Stimulated activated effector memory CD8-positive, alpha-beta T cell treated with anti-CD3 and anti-CD28 coated beads, Interleukin-12 subunit alpha, Interleukin-12 subunit beta, amount 100 ng/mL, for 72 hours (primary cell): ENCODE results near the gene TRIM46.
"Not testable (repeated sequence)": the region's sequence is repeated elsewhere in the genome, so short reads cannot be mapped to it uniquely, and the experiment has no call there.

Source experiments
- ATAC-seq: fragments of 150-1000 bp; cut with Tn5 transposase; 2 replicates; pipeline ENCODE4 v1.10.0; 2021
- DNase-seq, 2 donors: peaks; one replicate each; pipeline ENCODE4 v3.0.0; 2021 to 2022; ENCODE audit warnings: low spot score in 2 of 2
- H3K27ac Mint-ChIP-seq: one replicate; pipeline ENCODE4 v1.8.0; 2022; ENCODE audit warnings: mild to moderate bottlenecking, mixed read lengths
- H3K36me3 Mint-ChIP-seq: one replicate; pipeline ENCODE4 v1.8.0; 2022; ENCODE audit warnings: mild to moderate bottlenecking, mixed read lengths
- H3K4me1 Mint-ChIP-seq: one replicate; pipeline ENCODE4 v1.8.0; 2022; ENCODE audit warnings: mixed read lengths
- H3K4me3 Mint-ChIP-seq: one replicate; pipeline ENCODE4 v1.8.0; 2022; ENCODE audit warnings: mild to moderate bottlenecking, mixed read lengths
- H3K9me3 Mint-ChIP-seq: one replicate; pipeline ENCODE4 v1.8.0; 2022; ENCODE audit warnings: mixed read lengths

The TRIM46 gene

GRCh38 chr1:155233502-155233901 is 59.9 kb downstream of the TRIM46 start:
- not testable (repeated sequence) for H3K4me3 Mint-ChIP-seq, H3K9me3 Mint-ChIP-seq, ATAC-seq, H3K27ac Mint-ChIP-seq, DNase-seq
- H3K4me1 Mint-ChIP-seq = peaks cover 18% of the 10 kb centered on the region
- peaks cover 29% of the 10 kb centered on the region for H3K36me3 Mint-ChIP-seq
